Naive thymus-derived CD4-positive, alpha-beta T cell (primary cell): ENCODE measurements around the gene COL12A1. TPM values are rescaled to one million over a fixed set of nuclear protein-coding genes. Genes with fewer than 3 reads are reported as not detected.

Experiments
- ATAC-seq: fragments of 150-1000 bp; cut with Tn5 transposase; 2 replicates; pipeline ENCODE4 v1.10.0; 2021; ENCODE audit warnings: mild to moderate bottlenecking, moderate library complexity
- CTCF ChIA-PET: fragments of 350-600 bp; sonication (Branson Sonifier 250); formaldehyde crosslinking; loops from one replicate; lab custom pipeline; 2021; ENCODE audit warnings: antibody characterized with exemption; lab: Charles Lee
- POLR2A ChIA-PET: fragments of 350-600 bp; sonication (Branson Sonifier 250); formaldehyde crosslinking; loops from one replicate; lab custom pipeline; 2021; ENCODE audit warnings: antibody characterized with exemption, inconsistent platforms; lab: Charles Lee
- DNase-seq, 9 donors: peaks; one replicate each; pipeline versions ENCODE4 v3.0.0 to v3.0.0-alpha.2; 2020 to 2022; ENCODE audit warnings: mixed read lengths in 1 of 9
- H3K27ac ChIP-seq: one replicate; pipeline ENCODE4 v1.7.0; 2013; ENCODE audit warnings: mild to moderate bottlenecking, low read depth, low read length, moderate library complexity
- H3K27me3 ChIP-seq, 2 donors: one replicate each; pipeline ENCODE4 v1.7.0; 2013; ENCODE audit warnings: low read length in 2 of 2, mild to moderate bottlenecking in 2 of 2, moderate library complexity in 2 of 2; ENCODE audit not compliant: control insufficient read depth in 2 of 2, insufficient read depth in 2 of 2
- H3K36me3 ChIP-seq, 3 experiments: 1 replicate in 2 of 3; 2 replicates in 1 of 3; pipeline ENCODE4 v1.7.0; 2013; ENCODE audit warnings: low read length in 3 of 3, mild to moderate bottlenecking in 3 of 3, moderate library complexity in 1 of 3; ENCODE audit not compliant: insufficient read depth in 3 of 3, control insufficient read depth in 2 of 3
- H3K4me1 ChIP-seq, 2 donors: one replicate each; pipeline ENCODE4 v1.7.0; 2013; ENCODE audit warnings: low read length in 2 of 2, mild to moderate bottlenecking in 2 of 2, moderate library complexity in 1 of 2; ENCODE audit not compliant: control insufficient read depth in 2 of 2, insufficient read depth in 2 of 2
- H3K4me3 ChIP-seq: 2 replicates; pipeline ENCODE4 v1.7.0; 2013; ENCODE audit warnings: mild to moderate bottlenecking, low read length
- H3K9me3 ChIP-seq, 3 experiments: 1 replicate in 2 of 3; 2 replicates in 1 of 3; pipeline ENCODE4 v1.7.0; 2013; ENCODE audit warnings: low read length in 3 of 3; ENCODE audit not compliant: control insufficient read depth in 2 of 3
- H3K27ac Mint-ChIP-seq, 9 donors: one replicate each; pipeline ENCODE4 v1.8.0; 2020 to 2022; ENCODE audit warnings: mixed read lengths in 9 of 9, mild to moderate bottlenecking in 8 of 9, moderate library complexity in 5 of 9, inconsistent platforms in 2 of 9
- H3K27me3 Mint-ChIP-seq, 5 donors: one replicate each; pipeline ENCODE4 v1.8.0; 2021 to 2022; ENCODE audit warnings: mixed read lengths in 5 of 5, mild to moderate bottlenecking in 1 of 5
- H3K36me3 Mint-ChIP-seq, 5 donors: one replicate each; pipeline ENCODE4 v1.8.0; 2020 to 2022; ENCODE audit warnings: mixed read lengths in 5 of 5, mild to moderate bottlenecking in 3 of 5, inconsistent platforms in 1 of 5
- H3K4me1 Mint-ChIP-seq, 7 donors: one replicate each; pipeline ENCODE4 v1.8.0; 2020 to 2022; ENCODE audit warnings: mixed read lengths in 7 of 7, mild to moderate bottlenecking in 3 of 7, inconsistent platforms in 1 of 7
- H3K4me3 Mint-ChIP-seq, 10 donors: one replicate each; pipeline ENCODE4 v1.8.0; 2020 to 2022; ENCODE audit warnings: mild to moderate bottlenecking in 10 of 10, mixed read lengths in 10 of 10, moderate library complexity in 6 of 10, inconsistent platforms in 2 of 10
- H3K9me3 Mint-ChIP-seq, 11 donors: one replicate each; pipeline ENCODE4 v1.8.0; 2020 to 2022; ENCODE audit warnings: mixed read lengths in 11 of 11, mild to moderate bottlenecking in 4 of 11, inconsistent platforms in 1 of 11, moderate library complexity in 1 of 11
- intact Hi-C, 2 donors: fragments of 100-400 bp; cut with micrococcal nuclease; formaldehyde crosslinking; loops; one replicate each; pipeline ENCODE4 v1.15.1; 2023
- polyA plus RNA-seq, 2 donors: library from polyadenylated mRNA; unstranded; fragments of 300-500 nt; fragmentation: Illumina TruSeq; gene quantifications; one replicate each; pipeline ENCODE4 v1.2.3, GENCODE V29; 2021
- total RNA-seq, 6 experiments: library from RNA in 5 of 6; stranded (reverse) in 5 of 6; gene quantifications; 1 replicate in 5 of 6; 2 replicates in 1 of 6; pipeline ENCODE4 v1.2.3 and lab custom pipeline; 2021 to 2026

Gene COL12A1
- total and polyA plus RNA-seq, 7 experiments from 2014 or later, result 0.27 TPM; not detected in 6

GRCh38 chr6:75167851-75168250 is 38.0 kb downstream of the COL12A1 start:
- Mint-ChIP-seq H3K36me3 (no peaks in the 10 kb centered on the region), H3K9me3 (peaks cover 0 to 2% (median 0%) of the 10 kb centered on the region in 11 donors), H3K27me3 (peaks cover 13 to 40% (median 31%) of the 10 kb centered on the region in 5 donors), H3K4me1 (no peaks in the 10 kb centered on the region), H3K27ac (no peak overlapping the region), H3K4me3 (no peak overlapping the region)
- DNase-seq, result no peak
- CTCF ChIA-PET, result no interaction called here
- no peaks in the 10 kb centered on the region for H3K36me3 ChIP-seq
- H3K9me3 ChIP-seq, result no peaks in the 10 kb centered on the region
- H3K27me3 ChIP-seq, result no peaks in the 10 kb centered on the region
- ATAC-seq, result no peak
- H3K4me3 ChIP-seq, result no peak overlapping the region
- POLR2A ChIA-PET, result no interaction called here
- no peak overlapping the region for H3K27ac ChIP-seq
- intact Hi-C loops, result no loop called here
- no peaks in the 10 kb centered on the region for H3K4me1 ChIP-seq

- no peaks in the 10 kb centered on the region for H3K4me1 ChIP-seq
- no peak for DNase-seq
- H3K27ac ChIP-seq, result no peak overlapping the region
- H3K36me3 ChIP-seq, result no peaks in the 10 kb centered on the region
- Mint-ChIP-seq H3K36me3 (no peaks in the 10 kb centered on the region), H3K27ac (no peak overlapping the region), H3K4me3 (no peak overlapping the region), H3K4me1 (no peaks in the 10 kb centered on the region), H3K27me3 (peaks cover 15 to 40% (median 31%) of the 10 kb centered on the region in 5 donors), H3K9me3 (peaks cover 0 to 3% (median 0%) of the 10 kb centered on the region in 11 donors)
- intact Hi-C loops, result no loop called here
- no peak overlapping the region for H3K4me3 ChIP-seq
- H3K9me3 ChIP-seq, result no peaks in the 10 kb centered on the region
- no peaks in the 10 kb centered on the region for H3K27me3 ChIP-seq
- POLR2A ChIA-PET, result no interaction called here
- CTCF ChIA-PET, result no interaction called here
- no peak for ATAC-seq
Observed at GRCh38 chr6:75167325-75167724, 38.5 kb downstream of the COL12A1 start.

- peaks cover 0 to 3% (median 0%) of the 10 kb centered on the region in 11 donors for H3K9me3 Mint-ChIP-seq
- intact Hi-C loops, result no loop called here
- H3K4me1 Mint-ChIP-seq, result no peaks in the 10 kb centered on the region
- no peak for DNase-seq
- no peaks in the 10 kb centered on the region for H3K27me3 ChIP-seq
- H3K9me3 ChIP-seq, result no peaks in the 10 kb centered on the region
- H3K4me3 Mint-ChIP-seq, result no peak overlapping the region
- no peak overlapping the region for H3K4me3 ChIP-seq
- peaks cover 15 to 40% (median 31%) of the 10 kb centered on the region in 5 donors for H3K27me3 Mint-ChIP-seq
- H3K36me3 ChIP-seq, result no peaks in the 10 kb centered on the region
- H3K27ac ChIP-seq, result no peak overlapping the region
- H3K27ac Mint-ChIP-seq, result no peak overlapping the region
- ChIA-PET POLR2A (no interaction called here), CTCF (no interaction called here)
- H3K36me3 Mint-ChIP-seq, result no peaks in the 10 kb centered on the region
- no peak for ATAC-seq
- no peaks in the 10 kb centered on the region for H3K4me1 ChIP-seq
Observed at GRCh38 chr6:75166773-75167172, 39.1 kb downstream of the COL12A1 start.

- no peak for DNase-seq
- H3K27me3 Mint-ChIP-seq, result peaks cover 15 to 36% (median 27%) of the 10 kb centered on the region in 5 donors
- CTCF ChIA-PET, result no interaction called here
- no peaks in the 10 kb centered on the region for H3K4me1 Mint-ChIP-seq
- peaks cover 0 to 3% (median 0%) of the 10 kb centered on the region in 11 donors for H3K9me3 Mint-ChIP-seq
- Histone ChIP-seq H3K36me3 (no peaks in the 10 kb centered on the region), H3K4me1 (no peaks in the 10 kb centered on the region), H3K9me3 (no peaks in the 10 kb centered on the region), H3K27ac (no peak overlapping the region), H3K27me3 (no peaks in the 10 kb centered on the region), H3K4me3 (no peak overlapping the region)
- POLR2A ChIA-PET, result no interaction called here
- H3K27ac Mint-ChIP-seq, result no peak overlapping the region
- no peak for ATAC-seq
- intact Hi-C loops, result no loop called here
- no peak overlapping the region for H3K4me3 Mint-ChIP-seq
- H3K36me3 Mint-ChIP-seq, result no peaks in the 10 kb centered on the region
Observed at GRCh38 chr6:75166236-75166635, 39.6 kb downstream of the COL12A1 start.

DNA sequence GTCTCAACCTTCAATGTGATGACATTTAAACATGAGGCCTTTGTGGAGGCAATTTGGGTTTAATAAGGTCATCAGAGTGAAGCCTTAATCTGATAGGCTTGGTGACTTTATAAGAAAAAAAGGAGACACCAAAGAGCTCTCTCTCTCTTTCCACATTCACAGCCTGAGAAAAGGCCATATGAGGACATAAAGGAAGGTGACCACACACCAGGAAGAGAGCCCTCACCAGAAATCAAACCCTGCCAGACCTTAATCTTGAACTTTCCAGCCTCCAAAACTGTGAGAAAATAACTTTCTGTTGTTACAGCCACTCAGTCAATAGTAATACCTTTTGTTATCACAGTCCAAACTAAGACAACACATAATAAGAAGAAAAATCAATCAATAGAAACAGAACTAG is 47.7 kb downstream of the COL12A1 start:
- Mint-ChIP-seq H3K27ac (no peak overlapping the region), H3K36me3 (no peaks in the 10 kb centered on the region)
- CTCF ChIA-PET, result no interaction called here

GRCh38 chr6:75157336-75157735 is 48.5 kb downstream of the COL12A1 start:
- Histone ChIP-seq H3K27me3 (peaks cover 3 to 4% of the 10 kb centered on the region in 2 donors), H3K27ac (no peak overlapping the region), H3K4me3 (no peak overlapping the region), H3K4me1 (no peaks in the 10 kb centered on the region), H3K9me3 (no peaks in the 10 kb centered on the region), H3K36me3 (no peaks in the 10 kb centered on the region)
- ChIA-PET POLR2A (no interaction called here), CTCF (no interaction called here)
- H3K36me3 Mint-ChIP-seq, result no peaks in the 10 kb centered on the region
- no peaks in the 10 kb centered on the region for H3K4me1 Mint-ChIP-seq
- intact Hi-C loops, result no loop called here
- H3K27ac Mint-ChIP-seq, result no peak overlapping the region
- H3K9me3 Mint-ChIP-seq, result no peaks in the 10 kb centered on the region
- H3K4me3 Mint-ChIP-seq, result no peak overlapping the region
- peaks cover 2 to 29% (median 21%) of the 10 kb centered on the region in 5 donors for H3K27me3 Mint-ChIP-seq
- DNase-seq, result no peak
- no peak for ATAC-seq

More for the DNA sequence above, 47.7 kb downstream of the COL12A1 start:
- no peak for DNase-seq
- Mint-ChIP-seq H3K4me3 (no peak overlapping the region), H3K9me3 (peaks cover 0 to 1% (median 0%) of the 10 kb centered on the region in 11 donors), H3K27me3 (peaks cover 0 to 30% (median 21%) of the 10 kb centered on the region in 5 donors), H3K4me1 (no peaks in the 10 kb centered on the region)
- H3K9me3 ChIP-seq, result no peaks in the 10 kb centered on the region
- ATAC-seq, result no peak
- H3K27ac ChIP-seq, result no peak overlapping the region
- POLR2A ChIA-PET, result no interaction called here
- no peak overlapping the region for H3K4me3 ChIP-seq
- peaks cover 3 to 4% of the 10 kb centered on the region in 2 donors for H3K27me3 ChIP-seq
- intact Hi-C loops, result no loop called here
- no peaks in the 10 kb centered on the region for H3K4me1 ChIP-seq
- no peaks in the 10 kb centered on the region for H3K36me3 ChIP-seq

DNA sequence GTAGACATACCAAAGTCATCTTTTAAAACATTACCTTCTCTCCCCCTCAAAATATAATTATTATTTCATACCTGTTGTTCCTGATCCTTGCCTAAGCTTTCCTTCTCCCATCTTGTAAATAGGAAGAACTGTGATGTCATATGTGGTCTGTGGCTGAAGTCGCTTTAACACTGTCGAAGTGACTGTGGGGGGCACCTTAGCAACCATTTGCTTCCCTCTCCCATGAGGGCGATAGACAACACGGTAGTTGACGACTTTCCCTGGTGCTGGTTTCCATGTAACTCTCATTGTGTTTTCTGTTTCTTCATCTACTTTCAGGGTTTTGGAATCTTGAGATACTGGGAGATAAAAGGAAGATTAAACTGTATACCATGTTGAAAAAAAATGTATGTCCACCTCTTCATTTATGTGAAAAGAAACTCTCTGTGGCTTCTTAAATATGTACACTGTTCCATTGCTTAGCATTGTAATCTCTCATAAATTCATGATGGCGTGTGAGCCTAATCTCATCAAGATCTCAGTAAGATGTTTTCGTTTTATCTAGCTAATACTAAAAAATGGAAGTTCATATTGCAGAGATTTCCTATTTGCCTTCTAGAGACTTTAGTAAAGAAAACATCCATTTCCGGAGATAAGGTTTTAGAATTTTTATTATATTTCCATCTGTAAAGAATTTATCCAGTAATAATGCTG is 49.5 kb downstream of the COL12A1 start:
- ATAC-seq, result no peak
- Mint-ChIP-seq H3K27me3 (peaks cover 3 to 25% (median 21%) of the 10 kb centered on the region in 5 donors), H3K9me3 (no peaks in the 10 kb centered on the region), H3K36me3 (no peaks in the 10 kb centered on the region), H3K4me1 (no peaks in the 10 kb centered on the region), H3K4me3 (no peak overlapping the region), H3K27ac (no peak overlapping the region)
- H3K4me3 ChIP-seq, result no peak overlapping the region
- no peaks in the 10 kb centered on the region for H3K9me3 ChIP-seq
- ChIA-PET POLR2A (no interaction called here), CTCF (no interaction called here)
- no peaks in the 10 kb centered on the region for H3K36me3 ChIP-seq
- intact Hi-C loops, result no loop called here
- H3K4me1 ChIP-seq, result no peaks in the 10 kb centered on the region
- no peak for DNase-seq
- H3K27me3 ChIP-seq, result peaks cover 3 to 4% of the 10 kb centered on the region in 2 donors
- H3K27ac ChIP-seq, result no peak overlapping the region
